ENCODE measurements around the gene PPID.
"Not testable (repeated sequence)": the region's sequence is repeated elsewhere in the genome, so short reads cannot be mapped to it uniquely, and the experiment has no call there.

The PPID gene

DNA sequence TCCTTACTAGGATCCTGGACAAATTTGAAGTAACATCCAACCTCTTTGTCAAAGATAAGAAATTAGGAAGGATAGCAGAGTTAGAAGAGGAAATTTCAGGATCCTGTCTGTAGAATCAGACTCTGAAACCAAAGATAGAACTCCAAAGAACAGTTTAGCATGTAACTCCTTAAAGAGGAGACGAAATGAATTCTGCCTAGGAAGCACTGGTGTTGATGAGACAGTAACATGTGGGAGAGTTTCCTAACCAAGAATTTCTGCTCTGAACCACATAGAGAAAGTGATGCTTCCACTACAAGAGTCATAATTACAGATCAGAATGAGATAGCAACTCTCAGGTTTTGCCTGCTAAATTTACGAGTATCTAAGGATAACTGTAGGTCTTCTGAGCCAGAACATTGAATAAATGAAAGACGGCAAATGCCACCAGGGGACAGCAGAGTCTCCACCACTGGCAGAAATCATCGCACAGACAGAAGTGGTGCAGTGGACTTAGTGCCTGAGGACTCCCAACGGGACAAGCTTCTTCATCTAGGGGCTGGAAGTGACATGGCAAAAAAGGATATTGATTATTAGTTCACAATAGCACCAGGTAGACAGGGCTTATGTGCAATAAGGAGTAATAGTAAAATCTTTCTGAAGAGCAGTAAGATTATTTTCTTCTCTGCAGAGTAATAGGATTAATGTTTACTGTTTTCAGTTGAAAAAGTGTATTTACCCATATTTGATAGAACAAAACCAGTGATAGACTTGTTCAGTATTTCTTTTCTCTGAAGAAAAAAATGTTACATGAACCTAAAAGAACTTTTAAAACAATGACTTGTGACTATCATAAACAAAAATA, 6.7 kb upstream of the PPID start:
- FAIRE-seq: peak; percentile 75

- FAIRE-seq: no peak
Observed at GRCh38 chr4:158728236-158728635, 5.0 kb upstream of the PPID start.

GRCh38 chr4:158726633-158727032, 3.4 kb upstream of the PPID start:
- no peak for FAIRE-seq

GRCh38 chr4:158724637-158725036, 1.4 kb upstream of the PPID start:
- FAIRE-seq: no peak

DNA sequence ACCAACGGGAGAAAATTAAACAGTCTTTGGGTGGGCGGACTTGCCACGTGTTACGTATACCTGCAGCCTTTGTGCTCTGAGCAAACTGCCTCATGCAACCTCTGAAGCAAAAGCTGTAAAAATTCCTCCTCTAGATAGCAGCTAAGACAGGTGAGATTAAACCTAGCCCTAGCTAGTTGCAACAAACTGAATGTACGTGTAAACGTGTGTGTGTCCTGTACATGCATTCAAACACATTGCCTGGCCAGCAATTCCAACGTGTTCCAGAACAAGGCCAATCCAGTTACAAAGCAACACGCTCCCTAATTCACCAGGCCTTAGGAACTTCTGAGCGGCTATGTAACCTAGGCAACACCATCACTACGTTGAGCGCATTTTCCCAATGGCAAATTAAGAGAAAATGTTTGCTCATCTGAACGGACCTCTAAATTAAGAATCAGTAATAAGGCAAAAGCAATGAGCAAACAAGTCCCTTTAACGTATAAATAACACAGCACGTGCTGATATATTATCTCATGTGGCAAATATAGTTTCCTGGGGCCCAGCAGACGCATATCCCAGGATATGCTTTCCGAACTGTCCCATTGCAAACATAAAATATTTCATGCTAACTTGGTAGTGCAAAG, 792 bp downstream of the PPID start:
- FAIRE-seq: no peak

DNA sequence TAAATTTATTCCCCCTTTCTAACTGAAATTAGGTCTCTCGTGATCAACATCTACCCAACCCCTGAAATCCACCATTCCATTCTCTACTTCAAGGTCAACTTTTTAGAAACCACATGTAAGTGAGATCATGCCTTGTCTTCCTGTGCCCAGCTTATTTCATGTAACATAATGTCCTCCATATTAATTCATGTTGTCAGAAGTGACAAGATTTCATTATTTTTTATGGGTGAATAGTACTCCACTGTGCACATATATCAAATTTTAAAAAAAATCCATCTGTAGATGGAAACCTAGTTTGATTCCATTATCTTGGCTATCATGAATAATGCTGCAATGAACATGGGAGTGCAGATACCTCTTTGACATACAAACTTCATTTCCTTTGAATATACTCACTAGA, 1.5 kb downstream of the PPID start:
- FAIRE-seq: no peak

- no peak for FAIRE-seq
Observed at GRCh38 chr4:158715802-158716201, 7.4 kb downstream of the PPID start.

DNA sequence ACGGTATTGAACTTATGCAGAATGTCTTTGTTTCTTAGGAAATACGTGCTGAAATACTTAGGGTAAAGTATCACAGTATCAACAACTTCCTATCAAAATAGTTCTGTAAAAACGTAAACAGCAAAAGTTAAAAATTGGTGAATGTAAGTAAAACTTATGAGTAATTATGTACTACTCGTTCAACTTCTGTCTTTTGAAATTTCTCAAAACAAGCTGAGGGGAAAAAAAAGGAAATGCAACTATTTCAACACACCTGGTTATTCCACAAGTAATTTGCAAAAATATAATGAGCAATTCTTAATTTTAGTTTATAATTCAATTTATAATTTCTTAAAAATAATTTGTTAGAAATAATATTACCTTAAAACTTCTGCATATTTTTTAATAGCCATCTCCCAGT, 8.3 kb downstream of the PPID start:
- FAIRE-seq: no peak

DNA sequence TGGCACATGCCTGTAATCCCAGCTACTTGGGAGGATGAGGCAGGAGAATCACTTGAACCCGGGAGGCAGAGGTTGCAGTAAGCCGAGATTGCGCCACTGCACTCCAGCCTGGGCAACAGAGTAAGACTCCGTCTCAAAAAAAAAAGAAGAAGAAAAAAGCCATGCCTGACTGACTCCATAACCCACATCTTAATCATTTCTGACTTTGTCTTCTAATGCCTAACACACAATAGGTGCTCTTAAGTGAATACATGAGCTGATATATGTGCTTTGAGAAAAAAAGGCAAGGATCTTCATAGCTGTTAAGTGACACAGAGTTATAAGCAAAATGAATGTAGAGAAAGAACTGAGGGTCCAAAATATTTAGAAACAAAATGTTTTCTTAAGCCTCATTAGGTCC, 10.6 kb downstream of the PPID start:
- FAIRE-seq: not testable (repeated sequence)

DNA sequence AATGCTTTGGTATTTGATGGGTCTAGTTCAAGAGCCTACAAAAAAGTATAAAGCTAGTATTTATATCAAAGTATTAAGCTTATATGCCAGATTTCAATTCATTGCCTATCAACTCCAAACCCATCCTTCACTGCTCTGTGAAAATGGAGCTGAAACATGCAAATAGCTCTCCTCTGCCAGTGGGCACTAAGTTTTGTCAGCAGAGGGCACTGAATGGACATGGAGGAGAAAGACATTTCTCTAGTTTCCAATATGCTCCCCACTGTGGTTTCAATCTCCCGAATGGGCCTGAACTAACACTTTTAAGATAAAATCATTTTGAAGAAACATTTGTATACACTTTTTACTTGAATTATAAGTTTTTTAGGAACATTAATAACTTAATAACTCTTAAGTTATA, 12.4 kb downstream of the PPID start:
- no peak for FAIRE-seq

GRCh38 chr4:158704274-158704673, 18.9 kb downstream of the PPID start:
- no peak for FAIRE-seq

DNA sequence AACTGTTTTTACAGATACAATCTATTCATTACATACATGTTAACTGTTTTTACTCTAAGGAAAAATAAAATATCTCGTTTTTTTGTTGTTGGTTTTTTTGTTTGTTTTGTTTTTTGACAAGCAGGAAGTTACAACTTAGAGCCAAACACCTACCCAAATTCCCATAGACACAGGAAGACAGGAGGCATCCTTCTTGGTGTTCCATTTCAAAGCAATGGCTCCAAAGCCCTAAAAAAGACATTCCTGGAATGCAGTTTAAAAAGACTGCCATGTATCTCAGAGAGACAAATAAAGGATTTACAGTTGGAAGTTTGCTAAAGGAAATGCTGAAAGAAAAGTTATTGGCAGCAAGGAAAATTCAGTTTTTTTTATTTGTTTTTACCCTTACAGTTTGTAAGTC, 34.4 kb downstream of the PPID start:
- no peak for FAIRE-seq

GRCh38 chr4:158682066-158682465, 41.1 kb downstream of the PPID start:
- FAIRE-seq: no peak

- no peak for FAIRE-seq
Observed at GRCh38 chr4:158681629-158682028, 41.6 kb downstream of the PPID start.

DNA sequence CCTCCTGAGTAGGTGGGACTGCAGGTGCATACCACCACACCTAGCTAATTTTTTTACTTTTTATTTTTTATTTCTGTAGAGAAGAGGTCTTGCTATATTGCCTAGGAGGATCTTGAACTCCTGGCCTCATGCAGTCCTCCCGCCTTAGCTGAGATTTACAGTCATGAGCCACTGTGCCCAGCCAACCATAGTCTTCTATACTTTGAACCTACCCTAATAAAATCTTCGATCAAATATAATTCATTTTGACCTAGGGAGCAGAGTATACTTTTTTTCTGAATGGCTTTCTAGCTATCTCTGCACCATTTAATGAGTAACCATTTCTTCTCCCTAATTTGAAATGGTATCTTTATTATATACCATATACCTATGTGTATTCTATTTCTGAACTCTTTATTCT, 44.4 kb downstream of the PPID start:
- no peak for FAIRE-seq

- FAIRE-seq: no peak
Observed at GRCh38 chr4:158676076-158676475, 47.1 kb downstream of the PPID start.

DNA sequence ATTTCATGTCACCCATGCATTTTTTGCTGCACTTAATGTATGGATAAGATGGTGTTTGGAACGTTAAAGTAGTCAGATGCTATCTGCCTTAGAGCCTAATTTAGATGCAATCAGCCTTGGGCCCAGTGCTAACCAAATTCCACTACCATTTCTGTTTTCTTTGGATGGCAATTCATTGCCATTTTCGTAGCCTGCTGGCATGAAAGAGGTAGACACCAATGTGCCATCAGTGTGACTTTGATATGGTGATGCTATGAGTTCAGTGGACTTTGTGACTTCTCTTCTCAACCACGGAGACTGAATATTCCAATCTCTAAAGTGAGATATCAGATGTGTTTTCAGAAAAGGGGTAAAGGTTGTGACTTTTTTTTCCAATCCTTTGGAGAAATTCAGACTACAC, 49.6 kb downstream of the PPID start:
- no peak for FAIRE-seq

- FAIRE-seq: peak; percentile 97
Observed at GRCh38 chr4:158671915-158672806, 51.0 kb downstream of the PPID start, which contains the start of gene ETFDH. Gene ETFDH (plus strand): TSS chr4:158672296. CDS start chr4:158672457, 161 bp downstream.

GRCh38 chr4:158671665-158671914, 51.6 kb downstream of the PPID start, which contains the start of gene C4orf46:
Gene C4orf46 (minus strand): TSS chr4:158671887. CDS start chr4:158671801, 86 bp downstream.
- no peak for FAIRE-seq

DNA sequence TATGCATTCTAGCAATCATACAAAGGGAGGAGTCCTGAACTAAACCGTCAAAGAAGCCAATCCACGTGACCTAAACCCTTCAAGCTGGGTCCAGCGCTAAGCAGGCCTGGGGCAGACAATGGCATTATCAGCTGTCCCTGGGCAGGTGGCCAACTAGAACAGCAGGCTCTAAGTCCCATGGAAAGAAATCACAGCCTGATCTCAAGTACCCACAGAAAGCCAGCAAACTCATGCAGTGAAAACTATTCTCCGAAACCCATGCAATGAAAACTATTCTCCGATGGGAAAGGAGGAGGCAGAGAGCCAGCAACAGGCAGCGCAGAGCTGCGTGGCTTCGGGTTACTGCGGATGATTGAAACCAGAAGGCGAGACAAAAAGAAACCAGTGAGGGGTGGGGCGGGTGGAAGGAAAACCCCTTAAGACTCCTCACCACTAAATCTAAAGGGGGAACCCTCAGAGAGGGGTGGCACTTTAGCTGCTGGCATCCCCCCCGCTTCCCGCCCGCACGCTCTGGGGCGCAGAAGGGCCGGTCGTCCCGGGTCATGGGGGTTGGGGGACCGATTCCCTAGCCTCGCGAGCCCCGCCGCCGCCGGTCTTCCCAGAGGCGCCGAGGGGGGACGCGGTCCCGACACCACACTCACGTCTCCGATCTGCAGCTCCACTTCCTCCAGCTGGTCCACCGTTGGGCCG, 52.1 kb downstream of the PPID start:
- FAIRE-seq: no peak

GRCh38 chr4:158669310-158669709, 53.9 kb downstream of the PPID start:
- FAIRE-seq: no peak

DNA sequence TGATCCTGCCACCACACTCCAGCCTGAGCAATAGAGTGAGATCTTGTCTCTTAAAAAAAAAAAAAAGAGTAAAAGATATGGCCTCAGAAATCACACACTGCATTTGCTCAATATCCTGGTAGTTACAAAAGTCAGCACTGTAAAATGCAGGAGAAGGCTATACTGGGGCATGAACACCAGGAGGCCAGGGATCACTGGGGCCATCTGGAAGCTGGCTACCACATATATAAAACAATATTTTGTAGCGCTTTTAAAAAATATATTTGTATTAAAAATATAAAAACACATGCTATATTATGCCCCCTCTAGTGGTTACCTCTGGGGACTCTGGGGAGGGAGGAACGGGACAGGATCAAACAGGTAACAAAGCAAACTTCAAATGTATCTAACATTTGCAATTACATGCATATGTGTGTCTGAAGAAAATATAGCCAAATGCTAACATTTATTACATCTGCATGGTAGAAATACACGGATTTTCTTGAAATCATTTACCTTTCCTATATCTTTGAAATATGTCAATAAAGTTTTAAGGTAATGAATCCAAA, 55.5 kb downstream of the PPID start:
- no peak for FAIRE-seq

GRCh38 chr4:158666892-158667291, 56.3 kb downstream of the PPID start:
- FAIRE-seq: no peak

Measured in TTC549 (cell line).